Suprapubic skin (tissue), 4 donors: ENCODE results near the gene FADD.

Experiments used
- CTCF ChIP-seq, 2 donors: fragments of 200-600 bp in 1 of 2; fragments of 450-650 bp in 1 of 2; sonication (generic) in 1 of 2; IDR thresholded peaks; one replicate each; pipeline ENCODE4 v1.5.1; 2016 to 2019; ENCODE audit warnings: antibody characterized with exemption in 2 of 2, mild to moderate bottlenecking in 1 of 2, moderate library complexity in 1 of 2
- EP300 ChIP-seq: sonication (generic); formaldehyde crosslinking; IDR thresholded peaks from one replicate; pipeline ENCODE4 v1.6.1; 2017; ENCODE audit warnings: antibody characterized with exemption
- POLR2A ChIP-seq, 2 donors: fragments of 450-650 bp; IDR thresholded peaks; one replicate each; pipeline ENCODE4 v1.6.1; 2017; ENCODE audit warnings: antibody characterized with exemption in 2 of 2, mild to moderate bottlenecking in 2 of 2, moderate library complexity in 2 of 2
- POLR2AphosphoS5 ChIP-seq, 3 donors: sonication (generic); formaldehyde crosslinking; IDR thresholded peaks; one replicate each; pipeline ENCODE4 v1.6.1; 2017; ENCODE audit warnings: antibody characterized with exemption in 3 of 3

GRCh38 chr11:70233962-70234361 is 30.9 kb downstream of the FADD start:
- TF ChIP-seq POLR2AphosphoS5 (IDR thresholded peaks at IDR 0.05) (no peak), CTCF (IDR thresholded peaks at IDR 0.05) (no peak), POLR2A (IDR thresholded peaks at IDR 0.05) (no peak), EP300 (no peak)
